ENCODE measurements around the gene DOK3.
A peak's percentile ranks its signal among the peaks of the same experiment; 100 is the strongest.

The DOK3 gene

DNA sequence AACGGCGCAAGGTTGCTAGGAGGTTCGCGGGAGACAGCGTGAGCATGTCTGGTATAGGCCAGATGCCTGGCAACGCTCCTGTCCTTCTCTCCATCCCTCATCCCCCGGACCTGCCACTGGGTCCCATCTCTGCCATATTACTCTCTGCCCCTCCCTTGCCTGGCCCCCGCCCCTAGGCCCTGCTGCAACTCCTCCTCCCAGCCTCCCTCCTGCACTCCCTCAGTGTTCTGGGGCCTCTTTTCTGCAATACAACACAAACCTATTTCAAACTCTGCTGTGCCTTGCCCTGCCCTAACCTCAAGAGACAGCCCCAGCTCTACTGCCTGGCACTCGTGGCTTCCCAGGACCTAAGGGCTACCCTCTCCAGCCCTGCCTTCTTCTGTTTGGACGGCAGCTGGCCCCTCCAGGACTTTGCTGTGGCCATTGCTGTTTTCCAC lies 27.2 kb downstream of the DOK3 start:
- no peak for DNase-seq (ENCODE audit: low spot score)

DNA sequence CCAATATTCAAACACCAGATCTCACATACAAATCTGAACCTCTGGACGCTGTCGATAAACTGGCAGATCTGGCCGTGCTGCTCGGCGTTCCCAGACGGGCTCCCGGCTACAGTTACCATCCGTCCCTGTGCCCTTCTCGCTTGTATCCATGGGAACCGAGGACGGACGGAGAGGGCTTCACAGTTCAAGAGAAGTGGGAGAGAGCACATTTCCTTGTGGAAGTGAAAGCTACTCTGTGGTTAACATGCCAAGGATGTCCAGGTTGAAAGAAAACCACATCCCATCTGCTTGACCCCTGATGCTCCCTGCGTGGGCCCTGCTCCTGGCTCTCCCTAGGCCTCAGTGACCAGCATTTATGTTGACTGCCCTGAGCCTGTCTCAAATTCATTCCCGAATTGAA lies 29.9 kb downstream of the DOK3 start:
- DNase-seq (ENCODE audit: low spot score) = peak; percentile 60

DNA sequence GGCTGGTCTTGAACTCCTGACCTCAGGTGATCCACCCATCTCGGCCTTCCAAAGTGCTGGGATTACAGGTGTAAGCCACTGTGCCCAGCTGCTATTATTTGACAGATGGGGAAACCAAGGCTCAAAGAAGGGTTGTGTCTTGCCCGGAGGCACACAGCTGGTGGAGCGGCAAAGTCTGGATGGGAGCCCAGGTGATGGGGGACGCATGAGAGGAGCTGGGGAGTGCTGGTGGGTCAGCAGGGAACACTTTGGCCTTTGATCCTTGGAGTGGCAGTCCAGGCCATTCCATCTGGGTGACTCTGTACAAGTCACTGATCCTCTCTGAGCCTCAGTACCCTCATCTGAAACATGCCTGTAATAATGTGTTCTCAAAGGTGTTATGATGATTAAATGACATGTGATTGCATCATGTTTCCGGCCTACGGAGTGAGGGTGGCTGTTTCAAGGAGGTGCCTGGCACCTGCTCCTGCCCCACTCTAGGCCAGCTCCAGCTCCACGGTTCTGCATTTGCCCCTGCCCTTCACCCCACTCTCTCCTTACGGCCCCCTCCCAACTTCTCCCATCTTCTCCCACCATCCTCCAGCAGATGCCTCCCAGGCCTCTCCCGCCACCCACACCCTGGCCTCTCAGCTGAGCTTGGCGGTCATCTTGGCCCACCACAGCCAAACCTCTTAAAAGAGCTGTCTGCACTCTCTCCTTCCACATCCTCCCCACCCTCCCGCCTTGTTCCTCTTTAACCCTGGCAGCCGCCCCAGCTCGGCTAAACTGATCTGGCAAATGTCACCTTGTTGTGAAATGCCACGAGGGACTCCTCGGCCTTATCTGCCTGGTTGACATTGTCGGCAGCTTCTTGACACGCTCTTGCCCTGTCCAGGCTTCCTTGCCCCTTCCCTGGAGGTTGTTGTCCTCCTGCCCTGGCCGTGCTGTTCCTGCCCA lies 30.6 kb downstream of the DOK3 start:
- DNase-seq (ENCODE audit: low spot score) = peak; percentile 67

DNA sequence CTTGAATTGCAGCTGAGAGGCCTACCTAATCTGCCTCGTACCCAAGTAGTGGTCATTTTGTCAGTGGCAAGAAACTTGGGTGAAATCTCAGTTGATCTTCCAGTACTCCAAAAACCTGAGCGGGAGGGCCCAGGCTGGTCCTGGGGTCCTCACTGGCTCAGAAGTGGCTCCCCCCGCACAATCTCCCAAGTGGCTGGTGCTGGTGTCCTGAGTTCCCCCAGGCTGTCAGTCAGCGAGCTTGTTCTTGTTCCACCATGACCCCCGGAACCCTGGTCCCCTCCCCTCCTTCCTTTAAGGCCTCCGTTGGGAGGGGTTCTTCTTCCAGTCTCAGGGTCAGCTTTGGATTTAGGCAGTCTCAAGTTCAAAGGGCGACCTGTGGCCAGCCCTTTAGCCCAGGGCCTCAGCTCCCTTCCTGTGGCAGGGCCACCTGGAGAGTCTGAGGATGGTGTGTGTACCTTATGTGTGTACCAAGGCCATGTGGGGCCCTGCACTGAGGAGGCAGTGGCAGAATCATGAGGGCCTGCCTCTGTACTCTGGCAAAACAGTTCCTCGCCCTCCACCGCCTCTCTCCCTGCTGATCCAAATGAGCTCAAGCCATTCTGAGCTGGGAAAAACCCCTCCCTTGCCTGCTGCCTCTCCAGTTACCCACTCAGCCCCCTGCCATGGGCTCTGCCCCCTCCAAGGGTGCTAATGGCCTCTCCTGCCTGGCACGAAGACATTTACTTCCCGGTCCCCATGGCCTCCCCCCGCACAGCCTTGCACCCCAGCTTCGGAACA lies 31.7 kb downstream of the DOK3 start:
- DNase-seq (ENCODE audit: low spot score) = no peak

DNA sequence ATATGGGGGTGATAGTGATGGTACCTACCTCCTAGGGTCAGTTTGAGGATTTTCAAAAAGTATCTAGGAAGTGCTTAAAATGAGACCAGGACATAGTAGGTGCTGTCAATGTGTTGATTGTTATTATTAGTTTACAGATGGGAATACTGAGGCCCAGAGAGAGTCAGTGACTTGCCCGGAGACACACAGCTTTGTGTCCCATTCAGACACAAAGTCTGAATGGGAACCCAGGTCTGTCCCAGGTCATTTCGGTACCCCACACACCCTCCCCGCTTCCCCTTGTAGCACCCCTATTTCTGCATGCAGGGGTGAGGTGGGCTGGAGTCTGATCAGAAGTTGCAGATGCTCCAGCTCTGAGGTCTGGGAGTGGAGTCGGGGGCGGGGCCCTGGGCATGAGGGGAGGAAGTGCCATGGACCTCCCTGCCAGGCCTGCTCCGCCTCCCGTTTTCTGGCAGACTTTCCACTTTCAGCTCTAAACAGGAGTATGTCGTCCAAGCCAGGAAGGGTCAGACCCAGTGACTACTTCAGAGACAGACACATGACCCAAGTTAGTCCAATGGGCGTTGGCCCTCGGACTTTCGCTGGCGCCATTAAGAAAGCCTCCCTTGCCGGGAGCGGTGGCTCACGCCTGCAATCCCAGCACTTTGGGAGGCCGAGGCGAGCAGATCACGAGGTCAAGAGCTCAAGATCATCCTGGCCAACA lies 32.9 kb downstream of the DOK3 start:
- DNase-seq (ENCODE audit: low spot score) = no peak

DNA sequence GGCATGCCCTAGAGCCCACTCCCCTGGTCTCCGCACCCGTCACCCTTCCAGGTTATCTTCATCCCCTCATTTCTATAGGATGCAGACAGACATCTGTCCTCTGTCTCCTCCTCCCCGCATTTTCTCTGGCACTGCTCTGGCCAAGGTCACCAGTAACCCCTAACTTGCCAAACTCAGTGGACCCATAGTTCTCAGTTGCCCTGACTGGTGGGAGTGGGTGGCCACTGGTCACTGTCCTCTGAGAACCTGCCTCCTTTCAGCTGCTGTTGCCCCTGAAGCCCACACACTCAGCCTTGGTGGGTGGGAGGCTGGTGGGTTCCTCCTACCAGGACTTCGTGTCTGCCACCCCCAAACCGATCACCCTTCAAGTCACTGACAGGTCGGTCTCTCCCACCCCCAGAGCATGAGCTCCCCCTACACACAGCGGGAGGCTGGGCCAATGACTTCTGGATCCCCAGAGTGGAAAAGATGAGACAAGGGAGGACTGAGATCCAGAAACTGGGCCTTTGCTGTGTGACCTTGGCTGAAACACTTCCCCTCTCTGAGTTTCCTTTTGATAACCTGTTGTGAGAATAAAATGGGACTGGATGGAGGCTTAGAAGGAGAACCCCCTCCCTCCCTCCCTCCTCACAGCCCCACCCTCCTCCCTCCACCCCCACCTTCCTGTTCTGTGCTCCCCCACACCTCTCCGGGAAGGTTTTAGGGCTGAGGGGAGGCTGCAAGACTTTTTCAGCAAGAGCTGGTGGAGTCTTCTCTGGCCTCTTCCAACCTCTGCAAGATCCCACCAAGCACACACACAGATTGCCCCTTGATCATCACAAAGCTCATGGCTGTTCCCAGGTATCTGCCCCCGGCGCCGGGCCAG lies 33.8 kb downstream of the DOK3 start:
- no peak for DNase-seq (ENCODE audit: low spot score)

DNA sequence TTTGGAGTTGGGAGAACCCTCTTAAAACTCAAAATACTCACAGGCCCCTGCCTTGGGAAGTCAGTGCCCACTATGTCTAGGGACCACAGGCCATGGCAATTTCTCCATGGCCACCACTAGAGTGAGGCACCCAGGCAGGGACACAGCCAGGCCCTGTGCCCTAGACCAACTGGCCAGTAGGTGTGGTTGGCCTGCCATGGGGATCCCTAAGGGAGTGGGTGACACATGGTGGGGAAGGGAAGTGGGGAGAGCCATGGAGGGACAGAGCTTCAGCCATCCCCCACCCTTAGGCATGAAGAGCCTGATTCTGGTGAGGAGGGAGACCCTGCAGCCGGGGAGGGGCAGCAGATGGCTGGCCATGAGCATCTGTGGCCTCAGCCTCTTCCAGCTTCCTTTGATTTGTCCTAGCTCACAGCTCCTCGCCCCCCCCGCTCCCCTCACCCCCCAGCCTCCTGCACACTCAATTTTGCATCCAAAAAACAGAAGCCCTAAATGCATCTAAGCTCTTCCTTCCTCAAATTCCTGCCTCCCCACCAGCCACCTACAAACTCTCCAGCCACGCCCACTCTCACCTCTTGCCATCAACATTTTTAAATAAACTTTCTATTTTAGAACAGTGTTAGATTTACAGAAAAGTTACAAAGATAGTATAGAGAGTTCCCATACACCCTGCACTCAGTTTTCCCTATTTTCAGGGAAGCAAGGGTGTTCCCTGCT lies 34.6 kb downstream of the DOK3 start:
- DNase-seq (ENCODE audit: low spot score) = no peak

DNA sequence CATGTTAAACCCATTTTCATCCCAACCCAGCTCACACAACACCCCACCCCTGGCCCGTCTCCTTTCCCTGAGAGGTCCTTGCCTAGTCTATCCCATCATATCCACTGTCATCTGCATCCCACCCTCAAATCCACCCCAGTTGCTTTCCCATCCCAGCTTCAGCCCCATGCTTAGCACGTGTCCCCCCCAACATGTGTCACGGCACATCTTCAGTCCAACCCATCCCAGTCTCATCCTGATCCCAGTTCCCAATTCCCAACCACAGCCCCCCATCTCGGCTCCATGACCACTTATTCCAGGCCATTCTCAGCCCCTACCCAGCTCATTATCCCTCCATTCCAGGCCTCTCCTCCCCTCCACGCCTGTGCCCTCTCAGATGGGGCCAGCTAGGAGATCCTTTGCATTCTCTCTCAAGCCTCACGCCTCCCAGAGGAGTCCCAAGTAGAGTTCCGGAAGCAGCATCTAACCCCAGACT lies 35.6 kb downstream of the DOK3 start:
- no peak for DNase-seq (ENCODE audit: low spot score)

DNA sequence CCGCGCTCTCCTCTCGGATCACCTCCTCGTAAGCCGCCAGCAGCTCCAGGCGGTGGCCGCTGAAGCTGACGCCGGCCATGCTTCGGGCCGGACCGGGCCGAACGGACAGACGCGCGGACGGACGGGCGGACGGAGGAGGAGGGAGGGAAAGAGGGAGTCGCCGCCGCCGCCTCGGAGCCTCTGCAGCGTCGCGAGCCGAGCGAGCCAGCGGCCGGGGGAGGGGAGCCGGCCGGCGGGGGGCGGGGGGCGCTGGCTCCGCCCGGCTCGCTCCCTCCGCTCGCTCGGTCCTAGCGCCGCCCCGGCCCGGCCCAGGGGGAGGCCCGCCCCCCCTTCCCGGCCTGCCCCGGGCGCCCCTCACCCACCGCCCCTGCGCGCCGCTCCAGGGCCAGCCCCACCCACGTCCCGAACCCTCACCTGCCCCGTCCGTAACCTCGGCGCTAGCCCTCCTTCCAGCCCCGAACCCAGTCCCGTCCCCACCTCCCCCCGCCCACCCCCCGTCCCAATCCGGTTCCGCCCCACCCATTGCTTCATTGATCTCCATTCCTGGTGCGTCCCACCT lies 36.1 kb downstream of the DOK3 start, which contains the start of gene DBN1:
Gene DBN1 (minus strand): TSS at position 192 of the 559 bp plus-strand sequence. CDS start 113 bp downstream, at position 79.
- DNase-seq (ENCODE audit: low spot score) = peak; percentile 69

DNA sequence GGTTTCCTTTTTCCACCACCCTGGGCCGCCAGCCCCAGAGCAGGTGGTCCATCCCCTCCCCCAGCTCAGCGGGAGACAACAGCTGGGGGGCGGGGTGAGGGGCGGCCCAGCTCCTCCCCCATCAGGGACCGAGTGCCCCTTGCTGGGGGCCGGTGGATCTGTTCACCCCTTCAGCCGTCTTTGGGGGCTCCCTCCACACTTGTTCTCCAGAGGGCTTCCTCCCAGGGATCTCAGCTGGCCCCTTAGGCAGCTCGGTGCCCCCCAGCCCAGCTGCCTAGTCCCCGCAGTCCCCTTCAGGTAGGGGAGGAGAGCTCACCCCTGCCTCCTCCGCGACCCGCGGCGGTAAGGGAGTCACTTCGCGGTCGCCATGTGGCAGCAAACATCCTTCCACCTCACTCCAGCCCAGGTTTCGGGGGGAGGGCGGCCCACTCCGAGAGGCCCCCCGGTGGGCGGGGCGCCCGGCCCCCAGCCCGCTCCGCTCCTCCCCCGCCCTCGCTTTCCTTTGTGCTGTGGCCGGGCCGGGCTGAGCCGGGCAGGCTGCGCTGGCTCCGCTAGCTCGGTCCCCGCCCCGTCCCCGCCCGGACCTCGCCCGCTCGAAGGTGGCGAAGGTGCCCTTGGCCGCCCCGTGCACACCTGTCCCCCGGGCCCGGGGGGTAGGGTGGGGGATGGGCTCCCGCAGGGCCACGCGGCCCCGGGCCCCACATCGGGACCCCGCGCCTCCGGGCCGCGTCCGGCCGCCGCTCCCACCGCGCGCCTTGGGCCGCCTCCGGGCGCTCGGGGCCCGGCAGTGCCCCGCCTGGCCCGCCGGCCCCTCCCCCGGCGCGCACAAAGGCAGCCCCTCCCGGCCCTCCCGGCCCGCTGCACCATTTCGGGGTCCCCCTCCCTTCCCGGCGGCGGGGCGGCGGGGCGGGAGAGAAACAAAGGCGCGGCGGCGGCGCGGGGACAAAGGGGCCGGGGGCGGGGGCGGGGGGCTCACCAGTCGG lies 36.9 kb downstream of the DOK3 start:
- peak; percentile 53 for DNase-seq (ENCODE audit: low spot score)

DNA sequence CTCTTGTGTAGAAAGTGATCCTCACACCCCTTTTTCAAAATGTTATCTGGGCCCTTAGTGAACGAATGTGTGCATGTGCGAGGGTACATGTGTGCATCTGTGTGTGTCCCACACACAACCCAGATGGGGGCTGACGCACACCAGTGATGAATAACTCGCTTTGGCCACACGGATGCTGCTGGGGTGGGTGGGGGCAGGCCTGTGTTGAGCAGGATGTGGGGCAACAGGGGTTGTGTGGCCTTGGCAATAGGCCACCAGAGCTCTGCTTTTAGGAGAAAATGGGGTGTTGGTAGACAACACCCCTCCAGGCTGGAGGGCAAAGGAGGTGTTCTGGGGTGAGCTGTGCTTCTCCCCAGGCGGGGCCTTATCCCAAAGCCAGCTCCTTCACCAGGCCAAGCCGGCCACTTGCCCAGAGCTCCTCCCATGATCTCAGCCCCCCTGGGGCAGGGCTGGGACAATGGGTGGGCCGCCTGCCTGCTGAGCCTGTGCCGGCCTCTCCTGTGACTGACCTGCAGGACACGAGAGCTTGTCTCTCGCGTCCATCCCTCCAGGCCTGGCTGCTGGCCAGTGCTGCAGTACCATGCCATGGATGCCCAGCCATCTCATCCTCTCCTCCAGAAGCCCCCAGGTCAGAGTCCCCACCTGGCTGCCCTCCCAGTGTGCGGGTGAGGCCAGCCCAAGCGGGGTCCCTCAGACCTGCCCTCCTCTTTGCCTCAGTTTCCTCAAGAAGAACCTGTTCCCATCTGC lies 37.8 kb downstream of the DOK3 start:
- no peak for DNase-seq (ENCODE audit: low spot score)

DNA sequence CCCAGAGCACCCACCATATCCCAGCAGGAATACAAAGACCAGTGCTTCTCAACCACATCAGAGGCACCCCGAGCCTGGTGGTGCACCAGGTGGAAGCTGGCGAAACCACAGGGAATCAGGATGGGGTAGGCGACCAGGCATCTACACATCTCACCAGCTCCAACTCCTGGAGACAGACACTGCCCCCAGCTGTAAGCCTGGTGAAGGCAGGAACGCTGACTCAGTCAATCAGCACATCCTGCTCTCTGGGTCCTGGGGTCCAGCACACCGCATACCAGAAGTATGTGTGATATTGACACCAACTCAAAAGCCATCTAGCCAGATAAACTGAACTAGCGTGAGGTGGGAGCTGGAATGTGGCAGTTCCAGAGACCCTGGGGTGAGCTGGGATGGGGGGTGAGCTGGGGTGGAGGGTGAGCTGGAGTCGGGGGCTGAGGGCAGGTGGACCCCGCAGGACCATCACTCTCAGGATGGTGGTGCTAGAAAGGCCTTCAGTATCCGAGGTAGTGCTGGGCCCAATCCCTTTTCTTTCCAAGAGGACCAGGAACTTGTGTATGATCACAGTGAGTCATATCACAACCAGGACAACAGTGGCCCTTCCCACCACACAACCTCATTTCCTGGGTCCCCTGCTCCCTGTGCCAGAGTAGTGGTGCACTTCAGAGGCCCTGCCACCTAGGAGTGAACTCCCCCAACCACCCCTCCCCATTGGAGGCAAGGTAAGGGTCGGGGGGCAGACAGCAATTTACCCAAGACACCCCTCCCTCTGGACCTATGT lies 38.7 kb downstream of the DOK3 start:
- peak; percentile 70 for DNase-seq (ENCODE audit: low spot score)

DNA sequence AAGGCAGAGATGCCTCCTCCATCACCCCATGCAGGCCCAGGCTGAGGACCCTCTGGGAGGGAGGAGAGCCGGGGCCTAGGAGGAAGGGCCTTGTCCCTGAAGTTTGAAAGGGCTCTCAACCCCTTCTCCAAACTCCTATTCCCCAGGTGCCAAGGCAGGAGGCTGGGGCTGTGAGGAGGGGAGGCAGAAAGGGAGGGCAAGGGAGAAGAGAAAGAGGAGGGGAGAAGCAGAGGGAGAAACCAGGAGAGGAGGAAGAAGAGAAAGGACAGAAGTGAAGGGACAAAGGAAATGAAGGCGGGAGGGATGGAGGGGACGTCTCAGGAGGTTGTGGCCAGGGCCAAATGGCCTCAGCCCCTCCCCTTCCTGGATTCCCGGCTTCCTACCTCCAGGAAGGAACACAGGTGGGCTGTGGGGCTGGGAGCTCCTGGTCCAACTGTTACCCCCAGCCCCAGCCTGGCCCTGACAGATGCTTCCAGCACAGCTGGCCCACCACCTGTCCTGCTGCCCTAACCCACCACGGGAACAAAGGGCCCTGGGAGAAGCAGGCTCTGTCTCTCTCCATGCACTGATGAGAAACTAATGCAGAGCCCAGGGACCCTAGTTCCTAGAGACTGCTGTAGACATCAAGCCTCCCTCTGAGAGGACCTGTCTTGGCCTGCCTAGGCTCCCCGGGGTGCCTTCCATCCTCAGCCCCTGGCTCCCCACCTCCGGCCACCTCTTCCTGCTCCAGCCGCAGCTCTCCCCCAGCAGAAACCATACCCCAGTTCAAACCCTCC lies 39.7 kb downstream of the DOK3 start:
- DNase-seq (ENCODE audit: low spot score) = no peak

DNA sequence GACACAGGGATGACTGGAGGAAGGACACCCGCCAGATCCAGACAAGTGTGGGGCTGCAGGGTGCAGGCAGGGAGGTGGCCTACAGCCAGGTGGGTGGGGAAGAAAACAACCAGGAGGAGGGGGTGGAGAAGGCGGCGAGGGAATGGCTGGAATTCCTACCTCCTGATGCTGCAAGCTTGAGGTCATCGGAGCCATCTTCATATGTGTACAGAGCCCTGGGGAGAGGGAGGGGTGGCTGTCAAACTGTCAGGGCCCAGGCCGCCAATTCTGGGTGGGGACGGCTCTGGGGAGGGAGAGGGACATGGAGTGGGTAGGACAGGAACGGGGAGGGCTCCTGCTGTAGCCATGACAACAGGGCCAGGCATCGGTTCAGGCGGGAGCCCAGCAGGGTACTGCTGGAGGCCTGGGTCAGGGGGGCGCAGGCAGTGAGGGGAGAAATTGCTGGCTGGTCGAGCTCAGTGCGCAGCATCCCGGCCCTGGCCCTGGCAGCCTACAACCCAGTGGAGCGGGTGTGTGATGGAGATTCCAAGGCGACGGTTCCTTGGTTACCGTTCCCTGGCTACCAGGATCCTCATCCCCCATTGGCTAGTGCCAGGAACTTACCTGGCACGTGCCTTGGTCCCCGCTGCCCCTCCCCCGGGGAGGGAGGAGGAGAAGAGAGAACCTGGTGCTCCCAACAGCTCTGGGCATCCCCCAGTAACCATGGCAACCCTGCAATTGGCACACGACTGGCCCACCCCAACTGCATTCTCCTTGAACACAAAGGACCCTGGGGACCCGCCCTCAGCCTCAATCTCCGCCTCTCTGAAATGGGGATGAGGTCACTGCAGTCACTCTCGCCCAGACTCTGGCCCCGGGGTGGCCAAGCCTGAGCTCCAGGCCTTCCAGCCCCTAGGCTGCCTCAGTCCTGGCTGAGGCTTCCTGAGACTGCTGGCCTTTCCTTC lies 40.7 kb downstream of the DOK3 start:
- DNase-seq (ENCODE audit: low spot score) = peak; percentile 57

DNA sequence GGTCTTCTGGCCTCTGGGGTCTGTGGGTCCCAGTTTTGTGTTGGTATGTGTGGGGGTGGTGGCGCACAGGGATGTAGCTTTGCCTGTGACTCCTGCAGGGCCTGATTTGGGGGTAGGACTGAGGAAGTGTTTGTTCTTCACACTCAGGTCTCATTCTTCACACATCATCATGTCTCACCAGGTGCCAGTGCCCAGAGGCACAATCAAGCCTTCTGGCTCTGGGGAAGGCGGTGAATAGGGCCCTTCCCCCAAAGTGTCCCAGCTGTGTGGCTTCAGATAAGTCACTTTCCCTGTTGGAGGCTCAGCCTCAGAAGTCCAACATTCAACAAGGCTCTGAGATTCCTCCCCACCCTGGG lies 41.3 kb downstream of the DOK3 start:
- DNase-seq (ENCODE audit: low spot score) = no peak

DNA sequence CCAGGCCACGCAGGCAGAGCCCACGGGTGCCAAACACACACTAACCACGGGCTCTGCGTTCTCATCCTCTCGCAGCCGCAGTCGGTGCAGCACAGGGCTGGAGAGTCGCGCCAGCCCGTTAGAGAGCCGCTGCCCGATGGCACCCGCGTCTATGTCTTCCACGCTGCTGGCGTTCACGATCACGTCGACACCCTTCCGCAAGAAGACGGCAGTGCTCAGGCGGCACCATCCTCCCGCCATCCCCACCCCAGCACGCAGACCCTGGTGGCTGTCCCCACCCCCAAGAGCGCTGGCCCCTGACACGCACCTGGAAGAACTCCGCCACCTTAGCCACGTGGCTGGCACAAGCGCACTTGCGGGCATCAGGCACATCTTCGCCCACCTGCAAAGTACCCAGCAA lies 42.2 kb downstream of the DOK3 start:
- DNase-seq (ENCODE audit: low spot score) = no peak
